Smooth muscle cell (in vitro differentiated cells): ENCODE measurements around the gene CC2D2A. TPM values are rescaled to one million over a fixed set of nuclear protein-coding genes. Genes with fewer than 3 reads are reported as not detected.

Experiments used
- DNase-seq: peaks from one replicate; lab custom pipeline; 2025; ENCODE audit not compliant: unreplicated experiment; lab: John Stamatoyannopoulos, UW
- H2AFZ ChIP-seq: fragments of 200-600 bp; sonication (generic); 2 replicates; pipeline ENCODE4 v1.6.0; 2016; ENCODE audit warnings: antibody characterized with exemption, low read depth, mild to moderate bottlenecking
- H3F3A ChIP-seq: fragments of 200-600 bp; sonication (generic); 2 replicates; pipeline ENCODE4 v1.6.0; 2017; ENCODE audit warnings: antibody characterized with exemption, low read depth
- H3K27ac ChIP-seq: fragments of 200-600 bp; sonication (generic); 2 replicates; pipeline ENCODE4 v1.5.1; 2016; ENCODE audit warnings: low read depth, mild to moderate bottlenecking
- H3K27me3 ChIP-seq: fragments of 200-600 bp; sonication (generic); 2 replicates; pipeline ENCODE4 v1.6.1; 2016; ENCODE audit warnings: low read depth, mild to moderate bottlenecking
- H3K36me3 ChIP-seq: fragments of 200-600 bp; sonication (generic); 2 replicates; pipeline ENCODE4 v1.5.1; 2016; ENCODE audit warnings: low read depth
- H3K4me1 ChIP-seq: fragments of 200-600 bp; sonication (generic); 2 replicates; pipeline ENCODE4 v1.5.1; 2016; ENCODE audit warnings: low read depth
- H3K4me2 ChIP-seq: fragments of 200-600 bp; sonication (generic); 2 replicates; pipeline ENCODE4 v1.6.0; 2016; ENCODE audit warnings: mild to moderate bottlenecking
- H3K4me3 ChIP-seq: fragments of 200-600 bp; sonication (generic); 2 replicates; pipeline ENCODE4 v1.5.1; 2016; ENCODE audit warnings: mild to moderate bottlenecking
- H3K79me2 ChIP-seq: fragments of 200-600 bp; sonication (generic); 2 replicates; pipeline ENCODE4 v1.6.0; 2016; ENCODE audit warnings: low read depth, mild to moderate bottlenecking
- H3K9ac ChIP-seq: fragments of 200-600 bp; sonication (generic); 2 replicates; pipeline ENCODE4 v1.6.0; 2016; ENCODE audit warnings: low read depth
- H3K9me3 ChIP-seq: fragments of 200-600 bp; sonication (generic); replicated peaks from 2 replicates; pipeline ENCODE4 v1.5.1; 2016; ENCODE audit warnings: low read depth
- H4K20me1 ChIP-seq: fragments of 200-600 bp; sonication (generic); 2 replicates; pipeline ENCODE4 v1.6.0; 2016; ENCODE audit warnings: low read depth
- CTCF ChIP-seq: fragments of 200-600 bp; sonication (generic); IDR thresholded peaks from 2 replicates; pipeline ENCODE4 v1.5.1; 2017; ENCODE audit warnings: borderline replicate concordance, mild to moderate bottlenecking, antibody characterized with exemption; ENCODE audit not compliant: insufficient read depth, poor library complexity, severe bottlenecking
- WGBS: methylation state at CpG from one replicate; pipeline ENCODE4 v1.1.7; 2016; ENCODE audit warnings: low lambda C conversion rate; 5-methylcytosine and 5-hydroxymethylcytosine counted together
- polyA plus RNA-seq: library from polyadenylated mRNA; unstranded; fragments of >200 nt; fragmentation: Nextera tagmentation; extraction: Ambion mirVana; gene quantifications from 2 replicates; pipeline ENCODE4 v1.2.1, GENCODE V29; 2016
- total RNA-seq: library from RNA; depleted of rRNA; stranded (reverse); fragments of >200 nt; gene quantifications from 2 replicates; pipeline ENCODE4 v1.2.3, GENCODE V29; 2014

The CC2D2A gene
- total and polyA plus RNA-seq, 2 experiments from 2014 or later: 12.8 to 15.0 TPM

GRCh38 chr4:15556511-15557092, 86.9 kb downstream of the CC2D2A start:
- no peaks in the 10 kb centered on the region for H3K9me3 ChIP-seq
- no peak for DNase-seq
- 96% methylated on average over 4 of the region's 4 CpGs for WGBS

GRCh38 chr4:15557786-15558550, 88.3 kb downstream of the CC2D2A start:
- Histone ChIP-seq H3K4me2 (no peak overlapping the region), H3F3A (no peaks in the 10 kb centered on the region), H3K9ac (no peak overlapping the region), H4K20me1 (no peaks in the 10 kb centered on the region), H3K27me3 (no peaks in the 10 kb centered on the region), H3K79me2 (no peaks in the 10 kb centered on the region), H3K4me1 (no peaks in the 10 kb centered on the region), H2AFZ (no peak overlapping the region), H3K9me3 (no peaks in the 10 kb centered on the region), H3K4me3 (no peak overlapping the region), H3K36me3 (peaks cover 3% of the 10 kb centered on the region), H3K27ac (no peak overlapping the region)
- 94% methylated on average over 2 of the region's 2 CpGs for WGBS
- DNase-seq: no peak
- no peak for TF ChIP-seq CTCF

More at GRCh38 chr4:15556511-15557092, 86.9 kb downstream of the CC2D2A start:
- no peaks in the 10 kb centered on the region for H4K20me1 ChIP-seq
- H2AFZ ChIP-seq: no peak overlapping the region
- no peak overlapping the region for H3K27ac ChIP-seq
- H3K36me3 ChIP-seq: peaks cover 3% of the 10 kb centered on the region
- no peaks in the 10 kb centered on the region for H3K4me1 ChIP-seq
- H3K4me2 ChIP-seq: no peak overlapping the region
- H3K79me2 ChIP-seq: no peaks in the 10 kb centered on the region
- no peak for TF ChIP-seq CTCF
- H3K27me3 ChIP-seq: no peaks in the 10 kb centered on the region
- H3K9ac ChIP-seq: no peak overlapping the region
- no peaks in the 10 kb centered on the region for H3F3A ChIP-seq
- no peak overlapping the region for H3K4me3 ChIP-seq

- no peaks in the 10 kb centered on the region for H3K4me1 ChIP-seq
- H2AFZ ChIP-seq: no peak overlapping the region
- no peaks in the 10 kb centered on the region for H3K79me2 ChIP-seq
- WGBS: 94% methylated on average over 2 of the region's 2 CpGs
- no peak overlapping the region for H3K27ac ChIP-seq
- H3F3A ChIP-seq: no peaks in the 10 kb centered on the region
- peaks cover 3% of the 10 kb centered on the region for H3K36me3 ChIP-seq
- no peaks in the 10 kb centered on the region for H3K27me3 ChIP-seq
- TF ChIP-seq CTCF: no peak
- no peak overlapping the region for H3K9ac ChIP-seq
- no peak overlapping the region for H3K4me2 ChIP-seq
- DNase-seq: no peak
- H4K20me1 ChIP-seq: no peaks in the 10 kb centered on the region
- no peaks in the 10 kb centered on the region for H3K9me3 ChIP-seq
- no peak overlapping the region for H3K4me3 ChIP-seq
These were observed 88.9 kb downstream of the CC2D2A start for GRCh38 chr4:15558561-15558960.

- no peak overlapping the region for H3K9ac ChIP-seq
- no peak for TF ChIP-seq CTCF
- no peak for DNase-seq
- no peak overlapping the region for H3K4me3 ChIP-seq
- H2AFZ ChIP-seq: no peak overlapping the region
- no peaks in the 10 kb centered on the region for H4K20me1 ChIP-seq
- no peaks in the 10 kb centered on the region for H3K36me3 ChIP-seq
- no peaks in the 10 kb centered on the region for H3K27me3 ChIP-seq
- WGBS: 63% methylated on average over 3 of the region's 3 CpGs
- no peaks in the 10 kb centered on the region for H3K9me3 ChIP-seq
- no peaks in the 10 kb centered on the region for H3K4me1 ChIP-seq
- H3K4me2 ChIP-seq: no peak overlapping the region
- no peaks in the 10 kb centered on the region for H3F3A ChIP-seq
- H3K27ac ChIP-seq: no peak overlapping the region
- no peaks in the 10 kb centered on the region for H3K79me2 ChIP-seq
These were observed 92.4 kb downstream of the CC2D2A start for GRCh38 chr4:15562114-15562513.
